ENCODE data around the gene CEACAM4.
"Not testable (repeated sequence)": the region's sequence is repeated elsewhere in the genome, so short reads cannot be mapped to it uniquely, and the experiment has no call there.

Gene CEACAM4

DNA sequence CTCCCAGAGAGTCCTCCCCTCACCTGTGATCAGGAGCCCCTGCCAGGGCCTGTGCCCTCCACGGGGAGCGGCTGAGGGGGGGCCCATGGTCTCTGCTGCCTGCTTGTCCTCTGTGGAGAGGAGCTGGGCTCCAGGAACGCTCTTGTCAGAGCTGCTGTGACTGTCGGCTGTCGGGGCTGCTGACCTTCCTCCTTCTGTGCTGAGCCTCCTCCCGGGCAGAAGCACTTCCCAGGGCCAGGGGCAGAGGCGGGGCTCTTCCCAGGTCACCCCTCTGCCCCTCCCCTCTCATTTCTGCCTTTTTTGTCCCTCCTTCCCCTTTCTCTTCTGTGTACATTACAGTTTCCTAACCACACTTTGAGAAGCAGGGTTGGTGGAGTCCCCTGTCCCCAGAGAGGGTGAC, at the start of gene CEACAM4:
Gene CEACAM4, minus strand, starts transcription at position 198 of the 400 bp plus-strand sequence. Its CDS starts 111 bp downstream, at position 87.
- no peak for DNase-seq (ENCODE audit: extremely low spot score)
- POLR2A ChIA-PET = no interaction called here
- TF ChIP-seq, protein P1, sequence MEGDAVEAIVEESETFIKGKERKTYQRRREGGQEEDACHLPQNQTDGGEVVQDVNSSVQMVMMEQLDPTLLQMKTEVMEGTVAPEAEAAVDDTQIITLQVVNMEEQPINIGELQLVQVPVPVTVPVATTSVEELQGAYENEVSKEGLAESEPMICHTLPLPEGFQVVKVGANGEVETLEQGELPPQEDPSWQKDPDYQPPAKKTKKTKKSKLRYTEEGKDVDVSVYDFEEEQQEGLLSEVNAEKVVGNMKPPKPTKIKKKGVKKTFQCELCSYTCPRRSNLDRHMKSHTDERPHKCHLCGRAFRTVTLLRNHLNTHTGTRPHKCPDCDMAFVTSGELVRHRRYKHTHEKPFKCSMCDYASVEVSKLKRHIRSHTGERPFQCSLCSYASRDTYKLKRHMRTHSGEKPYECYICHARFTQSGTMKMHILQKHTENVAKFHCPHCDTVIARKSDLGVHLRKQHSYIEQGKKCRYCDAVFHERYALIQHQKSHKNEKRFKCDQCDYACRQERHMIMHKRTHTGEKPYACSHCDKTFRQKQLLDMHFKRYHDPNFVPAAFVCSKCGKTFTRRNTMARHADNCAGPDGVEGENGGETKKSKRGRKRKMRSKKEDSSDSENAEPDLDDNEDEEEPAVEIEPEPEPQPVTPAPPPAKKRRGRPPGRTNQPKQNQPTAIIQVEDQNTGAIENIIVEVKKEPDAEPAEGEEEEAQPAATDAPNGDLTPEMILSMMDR (IDR thresholded peaks at IDR 0.05; ENCODE audit: control extremely low read depth, extremely low read depth, low read depth, missing control alignments) = no peak
- CTCF ChIA-PET = no interaction called here

DNA sequence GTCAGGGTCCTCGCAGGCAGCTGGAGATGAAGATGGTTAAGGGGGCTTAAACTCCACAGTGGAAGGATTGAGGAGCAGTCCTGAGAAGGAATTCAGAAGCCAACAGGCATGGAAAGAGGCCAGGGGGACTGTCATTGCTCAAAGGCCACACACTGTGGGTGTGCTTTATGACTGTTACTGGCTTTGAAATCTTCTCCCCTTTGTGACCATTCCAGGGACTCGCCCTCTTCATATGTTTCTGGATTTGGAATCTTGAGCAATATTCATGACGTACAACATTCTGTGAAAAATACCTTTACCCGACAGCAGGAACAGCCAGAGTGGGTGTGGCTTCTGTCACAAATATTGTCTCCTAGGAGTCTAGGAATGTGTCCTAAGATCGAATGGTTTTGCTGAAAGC, 44.6 kb upstream of the CEACAM4 start:
- DNase-seq (ENCODE audit: extremely low spot score) = no peak
- ChIA-PET CTCF (no interaction called here), POLR2A (no interaction called here)
- TF ChIP-seq, protein P1 (IDR thresholded peaks at IDR 0.05; ENCODE audit: control extremely low read depth, extremely low read depth, low read depth, missing control alignments) = no peak

DNA sequence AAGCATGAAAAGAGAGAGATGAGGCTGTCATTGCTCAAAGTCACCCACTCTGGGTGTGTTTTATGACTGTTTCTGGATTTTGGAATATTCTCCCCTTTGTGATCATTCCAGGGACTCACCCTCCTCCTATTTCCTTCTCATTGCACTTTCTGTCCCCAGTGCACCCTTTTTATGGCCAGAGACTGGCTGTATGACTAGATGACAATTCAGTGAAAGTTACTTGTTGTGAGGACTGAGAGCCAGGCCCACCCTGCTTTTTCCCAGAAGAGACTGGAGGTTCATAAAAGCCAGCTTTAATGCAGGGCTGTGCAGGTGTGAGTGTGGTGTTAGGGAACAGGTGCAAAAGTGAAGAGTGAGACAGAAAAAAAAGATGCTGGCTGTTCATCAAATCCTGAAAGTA, 43.9 kb upstream of the CEACAM4 start:
- CTCF ChIA-PET = no interaction called here
- TF ChIP-seq, protein P1 (IDR thresholded peaks at IDR 0.05; ENCODE audit: control extremely low read depth, extremely low read depth, low read depth, missing control alignments) = no peak
- POLR2A ChIA-PET = no interaction called here
- DNase-seq (ENCODE audit: extremely low spot score) = no peak

DNA sequence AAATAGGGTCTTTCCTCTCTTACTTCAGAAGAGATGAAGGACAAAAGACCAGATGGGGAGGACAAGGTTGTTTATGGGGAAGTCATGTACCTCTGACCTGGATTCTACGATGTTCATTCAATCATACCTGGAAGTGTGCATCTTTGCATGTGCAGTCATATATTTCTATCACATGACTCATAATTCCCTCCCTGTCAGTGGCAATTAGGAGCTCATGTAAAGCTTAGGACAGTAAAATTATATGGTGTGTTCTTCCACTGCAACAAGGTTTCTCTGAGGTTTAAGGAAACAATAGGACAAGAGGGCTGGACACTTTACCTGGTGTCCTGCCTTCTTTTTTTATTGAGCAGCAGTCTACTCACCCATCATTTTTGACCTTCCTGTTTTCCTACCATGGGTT, 41.4 kb upstream of the CEACAM4 start:
- TF ChIP-seq, protein P1 (IDR thresholded peaks at IDR 0.05; ENCODE audit: control extremely low read depth, extremely low read depth, low read depth, missing control alignments) = no peak
- ChIA-PET POLR2A (no interaction called here), CTCF (interaction anchor here (0.7 kb wide), 1 partner anchor 39 kb away, joined by 3 read pairs; no protein-coding TSS in a partner anchor)
- DNase-seq (ENCODE audit: extremely low spot score) = no peak

DNA sequence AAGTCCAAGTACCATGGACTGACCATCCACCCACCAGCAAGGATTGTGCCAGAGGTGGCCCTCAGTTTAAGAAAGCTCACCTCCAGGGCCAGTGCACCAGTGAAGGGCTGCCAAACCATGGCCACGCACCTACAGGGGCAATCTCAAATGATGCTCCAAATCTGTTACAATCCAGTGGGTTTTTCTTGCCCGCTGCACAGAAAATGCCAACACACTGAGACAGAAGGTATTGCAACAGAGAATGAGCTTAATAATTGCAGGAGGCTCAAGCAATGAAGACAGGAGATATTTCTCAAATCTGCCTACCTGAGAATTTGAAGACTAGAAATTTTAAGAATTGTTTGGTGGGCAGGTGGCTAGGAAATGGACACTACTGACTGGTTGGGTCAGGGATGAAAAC, 39.2 kb upstream of the CEACAM4 start:
- TF ChIP-seq, protein P1 (IDR thresholded peaks at IDR 0.05; ENCODE audit: control extremely low read depth, extremely low read depth, low read depth, missing control alignments) = no peak
- ChIA-PET POLR2A (no interaction called here), CTCF (interaction anchor here (1.3 kb wide), 1 partner anchor 25 kb away, joined by 6 read pairs; no protein-coding TSS in a partner anchor)
- DNase-seq (ENCODE audit: extremely low spot score) = no peak

DNA sequence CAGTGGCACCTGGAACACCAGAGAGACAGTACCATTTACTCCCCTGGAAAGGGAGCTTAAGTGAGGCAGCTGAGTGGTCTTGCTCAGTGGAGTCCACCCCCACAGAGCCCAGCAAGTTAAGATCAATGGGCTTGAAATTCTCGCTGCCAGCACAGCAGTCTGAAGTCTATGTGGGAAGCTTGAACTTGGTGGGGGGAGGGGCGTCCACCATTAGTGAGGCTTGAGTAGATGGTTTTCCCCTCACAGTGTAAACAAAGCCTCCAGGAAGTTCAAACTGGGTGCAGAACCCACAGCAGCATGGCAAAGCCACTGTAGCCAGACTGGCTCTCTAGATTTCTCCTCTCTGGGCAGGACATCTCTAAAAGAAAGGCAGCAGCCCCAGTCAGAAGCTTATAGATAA, 30.3 kb upstream of the CEACAM4 start:
- CTCF ChIA-PET = interaction anchor here (2.4 to 9.4 kb wide), 2 partner anchors 10 to 16 kb away, joined by 11 to 79 read pairs; no protein-coding TSS in a partner anchor
- TF ChIP-seq, protein P1 (IDR thresholded peaks at IDR 0.05; ENCODE audit: control extremely low read depth, extremely low read depth, low read depth, missing control alignments) = no peak
- POLR2A ChIA-PET = no interaction called here
- DNase-seq (ENCODE audit: extremely low spot score) = no peak

DNA sequence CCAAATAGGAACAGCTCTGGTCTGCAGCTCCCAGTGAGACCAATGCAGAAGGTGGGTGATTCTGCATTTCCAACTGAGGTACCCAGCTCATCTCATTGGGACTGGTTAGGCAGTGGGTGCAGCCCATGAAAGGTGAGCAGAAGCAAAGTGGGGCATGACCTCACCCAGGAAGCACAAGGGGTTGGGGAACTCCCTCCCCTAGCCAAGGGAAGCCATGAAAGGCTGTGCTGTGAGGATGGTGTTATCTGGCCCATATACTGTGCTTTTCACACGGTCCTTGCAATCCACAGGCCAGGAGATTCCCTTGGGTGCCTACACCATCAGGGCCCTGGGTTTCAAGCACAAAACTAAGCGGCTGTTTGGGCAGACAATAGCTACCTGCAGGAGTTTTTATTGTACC, 29.9 kb upstream of the CEACAM4 start:
- CTCF ChIA-PET = interaction anchor here (2.4 to 9.4 kb wide), 2 partner anchors 10 to 15 kb away, joined by 11 to 79 read pairs; no protein-coding TSS in a partner anchor
- POLR2A ChIA-PET; DNase-seq (ENCODE audit: extremely low spot score): not testable (repeated sequence)

Measured in GM10248 (cell line).